NCI-H2081 (cell line): Measurements from ENCODE around the gene DHRS7B.
A peak's percentile ranks its signal among the peaks of the same experiment; 100 is the strongest.
"Not testable (repeated sequence)": the region's sequence is repeated elsewhere in the genome, so short reads cannot be mapped to it uniquely, and the experiment has no call there.

Experiments used
- DNase-seq, 2 experiments: peaks; one replicate each; lab custom pipeline; 2025; lab: John Stamatoyannopoulos, UW

The DHRS7B gene

GRCh38 chr17:21209511-21210175 lies 82.9 kb downstream of the DHRS7B start:
- peak in 1 of 2 experiments; percentile 39 for DNase-seq

- no peak for DNase-seq
These were observed 83.8 kb downstream of the DHRS7B start for GRCh38 chr17:21210411-21211076.

DNA sequence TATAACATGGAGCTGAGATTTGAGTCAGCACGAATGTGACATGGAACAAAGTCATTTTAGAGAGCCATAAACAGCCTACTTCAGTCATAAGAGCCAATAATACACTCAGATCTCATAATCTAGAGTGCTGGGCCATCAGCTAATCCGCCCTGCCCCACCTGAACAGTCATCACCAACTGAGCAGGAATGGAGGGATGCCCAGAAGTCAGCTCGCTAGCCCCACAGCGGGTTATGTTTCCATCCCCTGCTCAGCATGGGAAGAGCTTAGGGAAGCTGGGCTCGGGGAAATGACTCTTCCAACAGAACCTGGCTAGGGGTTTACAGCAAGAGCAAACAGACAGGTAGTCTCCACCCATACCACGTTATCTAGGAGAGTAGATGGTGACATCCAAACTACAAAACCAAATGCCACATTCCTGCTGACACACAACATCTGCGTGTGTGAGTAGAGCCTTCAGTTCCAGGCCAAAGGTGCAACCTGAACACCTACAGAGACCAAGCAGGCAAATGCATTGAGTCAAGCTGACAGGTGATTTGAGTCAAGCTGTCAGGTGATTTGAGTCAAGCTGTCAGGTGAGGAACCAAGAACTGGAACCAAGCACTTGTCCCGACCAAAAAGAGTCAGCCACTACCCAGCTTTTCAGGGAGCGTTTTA lies 85.2 kb downstream of the DHRS7B start:
- DNase-seq: no peak

DNA sequence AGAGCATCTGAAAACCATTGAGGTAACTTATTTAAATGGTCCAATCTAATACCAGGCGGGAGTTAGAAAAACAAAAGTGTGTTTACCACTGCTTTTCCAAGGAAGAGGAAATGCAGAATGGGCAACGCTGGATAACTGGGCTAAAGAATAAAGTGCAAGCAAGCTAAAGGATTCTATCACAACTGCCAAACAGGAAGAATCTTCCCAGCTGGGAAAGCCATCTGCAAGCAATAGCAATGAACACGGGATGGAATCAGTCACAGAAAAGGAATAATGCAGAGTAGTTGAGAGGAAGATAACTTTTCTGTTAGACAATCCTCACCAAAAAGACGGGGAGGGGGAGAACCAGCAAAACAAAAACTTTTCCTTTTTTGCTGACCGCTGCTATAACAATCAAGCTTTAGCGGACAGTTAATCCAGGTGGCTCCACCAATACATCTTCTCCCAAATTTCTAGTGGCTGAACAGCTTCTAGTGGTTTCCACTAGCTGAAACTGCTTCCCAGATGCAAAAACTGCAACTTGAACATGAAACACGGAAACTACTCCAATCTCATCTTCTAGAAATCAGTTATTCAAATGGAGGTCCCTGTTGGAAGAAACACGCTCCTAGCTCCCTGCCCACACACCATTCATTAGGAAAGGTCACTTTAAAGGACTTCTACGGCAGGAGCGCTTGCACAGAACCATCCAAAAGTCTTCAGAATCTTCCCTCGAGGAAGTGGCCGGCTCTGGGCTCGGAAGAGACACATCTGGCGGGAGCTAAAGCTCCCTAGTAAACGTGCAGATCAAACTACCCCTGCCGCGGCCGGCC lies 86.3 kb downstream of the DHRS7B start:
- DNase-seq: no peak

DNA sequence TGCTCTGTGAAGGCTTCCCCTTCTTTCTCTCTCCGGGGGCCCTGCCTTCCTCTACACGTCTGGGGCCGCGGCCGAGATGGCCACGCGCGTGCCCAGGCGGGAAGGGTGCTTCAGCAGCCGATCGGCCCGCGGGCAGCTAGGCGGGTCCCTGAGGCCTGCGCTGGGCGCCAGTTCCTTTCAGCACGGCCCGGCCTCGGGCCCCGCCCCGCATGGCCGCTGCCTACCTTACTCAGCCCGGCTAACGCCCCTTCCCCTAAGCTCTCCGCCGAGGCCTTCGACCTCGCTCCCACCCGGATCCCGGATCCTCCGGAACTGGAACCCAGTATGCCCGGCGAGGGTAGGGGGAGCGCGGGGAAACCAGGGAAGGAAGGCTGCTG lies 86.9 kb downstream of the DHRS7B start:
- DNase-seq: no peak

DNA sequence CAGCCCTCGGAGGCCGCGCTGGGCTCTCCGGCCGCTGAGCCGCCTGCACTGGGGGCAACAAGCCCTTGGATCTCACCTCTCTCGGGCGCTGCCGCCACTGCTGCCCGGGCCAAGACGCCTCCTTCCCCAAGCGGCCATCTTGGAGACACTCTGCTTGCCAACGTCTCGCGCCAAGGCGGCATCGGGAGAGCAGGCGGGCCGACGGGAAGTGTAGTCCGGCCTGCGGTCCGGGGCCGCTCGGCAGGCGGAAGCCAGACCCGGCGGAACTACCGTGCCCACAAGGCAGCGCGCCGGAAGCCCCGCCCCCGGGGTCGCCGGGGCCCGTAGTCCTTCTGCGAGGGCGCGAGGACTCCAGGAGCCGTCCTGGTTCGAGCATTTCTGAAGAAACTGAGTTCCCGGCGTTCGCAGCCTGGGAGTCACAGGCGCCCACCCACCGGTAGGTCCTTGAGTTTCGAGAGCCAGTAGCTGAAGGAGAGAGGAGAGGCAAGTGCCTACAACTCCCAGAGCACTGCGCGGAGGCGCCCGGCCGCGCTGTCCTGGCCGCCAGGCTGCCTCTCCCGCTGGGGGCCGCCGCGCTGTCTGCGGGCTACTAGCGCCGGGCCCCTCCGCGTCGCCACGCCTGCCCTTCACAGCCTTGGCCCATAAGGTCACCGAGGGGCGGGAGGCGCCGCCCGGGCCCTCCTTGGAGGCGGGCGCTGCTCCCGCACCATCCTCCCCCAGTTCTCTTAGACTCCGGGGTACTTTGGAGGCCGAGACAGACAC lies 87.4 kb downstream of the DHRS7B start, which contains the start of gene TMEM11:
Gene TMEM11 (minus strand): TSS at position 147 of the 762 bp plus-strand sequence. CDS start 9 bp downstream, at position 138.
- DNase-seq: peak; percentile 80 to 90

DNA sequence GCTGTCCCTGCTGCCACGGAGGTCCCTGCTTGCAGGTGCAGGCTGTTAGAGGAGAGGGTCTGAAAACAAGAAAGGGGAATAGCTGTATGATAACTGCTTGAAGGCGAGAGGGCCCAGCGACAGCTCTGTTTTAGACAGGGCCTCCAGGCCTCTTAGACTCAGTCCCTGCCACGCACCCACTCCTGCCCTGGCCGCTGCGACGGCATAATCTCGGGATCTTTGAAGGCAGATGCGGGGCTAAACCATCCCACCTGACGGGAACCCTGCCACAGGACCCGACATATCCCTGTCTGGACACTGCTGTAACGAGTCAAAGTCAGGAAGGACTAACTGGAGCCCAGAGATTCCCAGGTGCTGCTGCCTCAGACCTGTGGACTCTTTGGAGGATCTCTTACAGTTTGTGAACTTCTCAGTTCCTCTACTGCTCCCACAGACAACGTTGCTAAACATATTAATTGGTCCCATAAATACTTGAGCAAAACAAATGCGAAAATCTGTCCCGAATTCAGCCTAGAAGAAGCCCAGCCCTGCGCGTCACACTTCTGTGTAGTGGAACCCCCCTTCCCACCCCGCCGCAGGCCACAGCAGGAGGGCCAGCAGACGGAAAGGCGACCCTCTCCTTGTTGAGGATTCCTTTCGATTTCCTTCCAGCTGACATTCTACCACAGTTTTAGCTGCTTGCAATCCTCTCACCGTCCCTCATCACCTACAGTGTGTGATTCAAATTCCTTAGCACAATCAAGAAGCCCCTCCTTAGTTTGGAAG lies 88.2 kb downstream of the DHRS7B start:
- DNase-seq: no peak

DNA sequence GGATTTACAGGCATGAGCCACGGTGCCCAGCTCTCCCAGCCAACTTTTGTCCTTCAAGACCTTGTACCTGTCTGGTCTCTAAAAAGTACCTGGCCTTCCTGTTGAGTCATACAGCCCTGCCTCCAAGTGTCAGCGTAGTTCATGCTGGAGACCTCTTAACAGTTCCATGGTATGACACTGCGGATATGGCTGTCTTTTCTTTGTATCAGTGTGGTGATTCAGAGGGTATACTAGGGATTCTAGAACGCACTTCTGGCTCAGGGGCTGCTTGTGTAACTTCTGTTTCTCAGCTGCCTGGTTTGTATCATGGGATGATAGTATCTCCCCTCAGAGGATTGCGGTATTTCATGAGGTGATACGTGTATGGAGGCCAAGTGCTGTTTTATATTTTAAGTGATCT lies 89.2 kb downstream of the DHRS7B start:
- DNase-seq: no peak

- no peak for DNase-seq
These were observed 90.6 kb downstream of the DHRS7B start for GRCh38 chr17:21217346-21217745.

- no peak for DNase-seq
These were observed 91.3 kb downstream of the DHRS7B start for GRCh38 chr17:21218101-21218500.

- DNase-seq: no peak
These were observed 92.1 kb downstream of the DHRS7B start for GRCh38 chr17:21218831-21219380.

GRCh38 chr17:21223086-21223485 lies 96.3 kb downstream of the DHRS7B start:
- no peak for DNase-seq

- not testable (repeated sequence) for DNase-seq
These were observed 100.5 kb downstream of the DHRS7B start for GRCh38 chr17:21227277-21227676.

GRCh38 chr17:21228111-21228510 lies 101.3 kb downstream of the DHRS7B start:
- no peak for DNase-seq

DNA sequence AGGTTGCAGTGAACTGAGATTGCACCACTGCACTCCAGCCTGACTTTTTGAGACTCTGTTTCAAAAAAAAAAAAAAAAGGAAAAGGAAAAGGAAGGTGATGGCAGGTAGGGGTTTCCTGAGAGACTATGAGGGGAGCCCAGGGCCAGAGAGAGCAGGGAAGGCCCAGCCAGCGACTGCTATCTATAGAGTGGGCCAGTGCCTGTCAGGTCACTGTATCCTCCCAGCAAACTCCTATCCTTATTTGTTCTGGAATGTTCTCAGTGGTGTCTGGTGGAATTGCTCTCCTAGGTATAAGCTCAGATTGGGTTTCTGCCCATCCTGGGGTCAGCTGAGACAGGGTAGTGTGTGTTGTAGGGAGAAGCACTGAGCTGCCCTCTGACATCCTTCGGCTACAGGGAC lies 102.1 kb downstream of the DHRS7B start:
- DNase-seq: no peak

DNA sequence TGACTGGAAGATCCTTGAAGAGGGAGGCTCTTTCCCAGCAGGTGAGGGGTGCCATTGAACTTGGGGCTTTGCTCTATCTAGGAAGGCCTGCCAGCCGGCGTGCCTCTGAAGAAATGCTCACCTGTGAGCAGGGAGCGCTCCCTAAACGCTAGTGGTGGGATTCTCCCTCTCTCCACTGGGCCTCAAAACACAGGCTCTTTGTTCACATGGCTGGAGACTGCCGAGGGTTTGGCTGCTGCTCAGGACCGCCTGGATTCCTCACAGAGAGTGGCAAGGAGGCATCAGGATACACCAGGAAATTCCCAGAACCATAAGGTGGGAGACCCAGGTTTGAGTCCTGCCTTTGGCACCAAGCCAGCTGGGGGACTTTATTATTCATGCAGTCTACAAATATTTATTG lies 104.8 kb downstream of the DHRS7B start:
- no peak for DNase-seq

DNA sequence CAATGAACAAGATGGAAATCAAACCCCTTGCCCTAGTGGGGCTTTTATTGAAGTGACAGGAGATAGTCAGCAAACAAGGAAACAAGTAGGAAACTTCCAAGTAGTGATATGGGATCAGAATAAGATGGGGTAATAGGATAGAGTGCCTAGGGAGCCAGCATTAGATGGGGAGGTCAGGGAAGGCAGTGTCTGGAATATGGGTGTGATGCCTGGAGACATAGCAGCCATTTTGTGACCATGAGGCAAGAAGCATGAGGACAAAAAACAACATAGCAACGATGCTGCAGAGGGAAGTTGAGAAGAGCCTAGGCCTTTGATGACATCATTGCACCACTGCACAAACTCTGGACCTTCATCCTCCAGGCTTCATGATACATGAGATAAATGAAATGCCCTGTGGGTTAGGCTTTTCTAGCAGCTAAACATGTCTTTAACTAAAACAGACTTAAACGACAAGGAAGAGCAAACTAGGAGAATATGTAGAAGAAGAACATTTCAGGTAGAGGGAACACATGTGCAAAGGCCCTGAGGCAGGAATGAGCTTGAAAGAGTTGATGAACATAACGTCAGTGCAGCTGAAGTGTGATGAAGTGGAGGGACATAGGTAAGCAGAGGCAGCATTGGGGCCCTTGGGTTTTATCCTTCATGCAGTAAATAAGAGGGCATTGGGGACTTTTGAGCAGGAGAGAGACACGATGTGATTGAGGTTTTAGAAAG lies 105.4 kb downstream of the DHRS7B start:
- DNase-seq: no peak

DNA sequence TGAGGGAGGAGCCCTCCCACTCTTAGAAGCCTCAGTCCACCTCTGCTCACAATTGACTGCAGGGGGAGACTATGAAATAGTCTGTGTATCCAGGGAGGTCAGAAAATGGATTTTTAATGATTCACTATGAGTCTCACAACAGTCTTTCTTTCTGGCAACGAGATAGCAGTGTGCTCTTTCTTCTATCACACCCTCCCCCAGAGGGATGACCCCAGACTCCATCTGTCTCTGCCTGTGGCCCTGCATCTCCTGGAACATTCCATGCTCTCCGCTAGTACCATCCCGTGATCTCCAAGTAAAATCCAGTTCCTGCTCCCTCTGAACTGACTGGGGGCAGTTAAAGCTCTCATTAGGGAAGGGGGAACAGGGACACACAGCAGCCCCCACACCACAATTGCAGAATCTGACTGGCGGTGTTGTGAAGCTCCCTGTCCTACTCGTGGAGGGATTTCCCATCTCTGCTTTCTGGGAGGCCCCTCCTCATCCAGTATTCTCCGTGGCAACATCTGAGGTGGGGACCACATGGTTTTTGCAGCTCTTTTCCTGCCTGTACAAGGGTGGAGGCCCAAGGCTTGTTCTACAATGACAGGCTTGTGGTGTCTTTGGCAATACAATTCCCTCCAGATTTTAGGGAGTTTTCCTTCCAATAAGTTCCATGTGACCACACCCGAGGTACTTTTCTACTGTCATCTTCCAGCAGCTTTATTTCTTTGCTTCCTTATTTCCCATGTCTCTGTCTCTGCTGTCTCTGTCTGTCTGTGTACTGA lies 107.0 kb downstream of the DHRS7B start:
- DNase-seq: no peak

GRCh38 chr17:21235921-21236320 lies 109.2 kb downstream of the DHRS7B start:
- DNase-seq: no peak
